GM19099 (cell line): ENCODE measurements around the gene PIAS4.

Experiments used
- POLR2A ChIP-seq: IDR thresholded peaks from 3 replicates; pipeline ENCODE4 v1.6.1; 2011; ENCODE audit warnings: low read depth; ENCODE audit not compliant: insufficient read length; ENCODE audit errors: extremely low read depth

Gene PIAS4

DNA sequence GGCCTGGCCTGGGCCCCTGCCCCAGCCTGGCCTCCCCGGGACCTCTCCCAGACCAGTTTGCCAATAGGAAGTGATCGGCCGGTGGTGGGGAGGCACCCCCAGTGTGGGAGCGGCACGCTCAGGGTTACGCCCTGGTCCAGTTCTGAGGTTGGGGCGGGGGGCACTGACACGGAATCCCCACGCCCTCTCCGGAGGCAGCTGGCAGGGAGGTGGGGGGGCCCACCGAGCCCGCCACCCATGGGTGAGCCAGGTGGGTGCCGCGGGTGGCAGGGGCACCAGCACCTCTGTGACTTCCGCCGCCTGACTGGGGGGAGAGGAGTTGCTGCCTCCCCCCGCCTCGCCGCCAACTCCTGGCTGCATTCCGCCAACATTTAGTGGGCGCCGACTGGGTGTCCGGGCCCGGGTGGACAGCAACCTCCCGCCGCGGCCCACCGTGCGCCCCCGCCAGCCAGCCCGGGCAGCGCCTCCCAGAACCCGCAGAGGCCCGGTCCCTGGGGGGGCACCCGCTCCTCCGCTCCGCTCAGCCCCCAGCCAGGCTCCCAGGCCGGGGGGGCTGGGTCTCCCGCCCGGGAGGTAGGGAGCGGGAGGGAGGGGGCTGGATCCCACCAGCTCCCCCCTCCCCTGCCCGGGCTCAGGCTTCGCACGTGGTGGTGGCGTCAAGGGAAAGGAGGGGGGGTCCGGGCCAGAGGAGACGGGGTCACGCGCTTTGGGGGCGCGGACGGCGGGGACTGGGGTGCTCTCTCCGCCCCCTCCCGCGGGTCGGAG, 57.1 kb downstream of the PIAS4 start:
- TF ChIP-seq POLR2A, result no peak

DNA sequence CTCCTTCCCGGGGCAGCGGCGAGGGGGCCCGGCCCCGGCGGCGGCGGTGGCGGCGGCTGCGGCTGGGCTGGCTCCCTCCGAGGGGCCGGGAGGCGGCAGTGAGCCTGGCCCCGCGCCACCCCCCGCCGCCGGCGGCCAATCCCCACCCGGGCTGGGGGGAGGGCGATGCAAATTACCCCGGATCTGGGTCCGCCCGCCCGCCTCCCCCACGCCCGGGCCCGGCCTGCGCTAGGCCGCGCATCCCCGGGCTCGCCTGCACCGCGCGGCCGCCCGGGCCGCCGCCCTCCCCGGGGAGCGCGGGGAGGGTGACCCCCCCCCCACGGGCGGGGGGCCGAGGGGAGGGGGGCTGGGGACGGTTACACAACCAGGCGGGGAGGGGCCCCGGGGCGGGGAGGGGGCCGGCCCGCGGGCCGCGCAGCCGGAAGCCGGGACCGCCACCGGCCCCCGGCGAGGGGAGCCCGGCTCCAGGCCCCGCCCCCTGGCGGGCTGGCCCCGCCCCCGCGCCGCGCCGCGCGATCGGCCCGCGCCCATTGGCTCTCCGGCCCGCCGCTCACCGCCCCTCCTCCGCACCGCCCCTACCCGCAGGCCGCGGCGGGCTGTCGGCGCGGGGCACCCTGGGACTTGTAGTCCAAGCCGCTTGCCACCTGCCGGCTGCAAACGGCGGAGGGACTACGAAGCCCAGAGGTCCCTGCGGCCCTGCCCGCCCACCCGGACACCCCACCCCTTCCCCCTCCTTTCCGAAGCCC, 58.1 kb downstream of the PIAS4 start:
- TF ChIP-seq POLR2A, result peak; percentile 63

DNA sequence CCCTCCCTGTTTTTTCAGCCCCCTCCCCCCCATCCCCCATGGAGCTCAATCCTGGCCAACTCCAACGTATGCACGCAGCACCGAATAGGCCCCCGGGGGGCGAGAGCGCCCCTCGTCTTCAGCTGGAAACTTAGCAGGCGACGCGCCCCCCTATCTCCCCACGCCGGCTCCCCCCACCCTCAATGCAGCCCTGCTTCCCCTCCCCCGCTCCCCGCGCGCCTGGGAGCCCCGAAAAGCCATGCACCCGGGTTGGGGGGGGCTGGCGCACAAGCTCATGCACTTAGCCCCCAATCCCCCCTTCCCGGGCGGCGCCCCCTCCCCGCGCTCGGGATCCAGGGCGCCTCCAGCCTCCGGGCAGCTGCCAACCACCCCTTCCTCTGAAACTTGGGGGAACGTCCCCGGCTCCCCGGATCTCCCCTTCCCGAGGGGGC, 58.7 kb downstream of the PIAS4 start:
- no peak for TF ChIP-seq POLR2A

- peak; percentile 48 for TF ChIP-seq POLR2A
These were observed 59.3 kb downstream of the PIAS4 start, which contains the start of gene ZBTB7A for GRCh38 chr19:4066682-4067395. Gene ZBTB7A, minus strand, starts transcription at chr19:4066899. Its CDS starts 11,667 bp downstream, at chr19:4055232.

GRCh38 chr19:4067396-4068046, 60.0 kb downstream of the PIAS4 start:
- TF ChIP-seq POLR2A, result no peak

GRCh38 chr19:4068047-4068966, 60.8 kb downstream of the PIAS4 start:
- no peak for TF ChIP-seq POLR2A

GRCh38 chr19:4069331-4069959, 61.9 kb downstream of the PIAS4 start:
- no peak for TF ChIP-seq POLR2A

DNA sequence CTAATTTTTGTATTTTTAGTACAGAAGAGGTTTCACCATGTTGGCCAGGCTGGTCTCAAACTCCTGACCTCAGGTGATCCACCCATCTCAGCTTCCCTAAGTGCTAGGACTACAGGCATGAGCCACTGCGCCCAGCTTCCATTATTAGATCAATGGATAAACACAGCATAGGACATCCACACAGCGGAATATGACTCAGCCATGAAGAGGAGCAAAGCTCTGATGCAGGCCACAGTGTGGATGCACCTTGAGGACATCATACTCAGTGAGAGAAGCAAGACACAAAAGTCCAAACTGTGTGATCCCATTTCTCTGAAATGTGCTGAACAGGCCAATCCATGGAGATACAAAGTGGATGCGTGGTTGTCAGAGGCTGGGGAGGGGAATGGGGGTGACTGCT, 64.1 kb downstream of the PIAS4 start:
- no peak for TF ChIP-seq POLR2A

DNA sequence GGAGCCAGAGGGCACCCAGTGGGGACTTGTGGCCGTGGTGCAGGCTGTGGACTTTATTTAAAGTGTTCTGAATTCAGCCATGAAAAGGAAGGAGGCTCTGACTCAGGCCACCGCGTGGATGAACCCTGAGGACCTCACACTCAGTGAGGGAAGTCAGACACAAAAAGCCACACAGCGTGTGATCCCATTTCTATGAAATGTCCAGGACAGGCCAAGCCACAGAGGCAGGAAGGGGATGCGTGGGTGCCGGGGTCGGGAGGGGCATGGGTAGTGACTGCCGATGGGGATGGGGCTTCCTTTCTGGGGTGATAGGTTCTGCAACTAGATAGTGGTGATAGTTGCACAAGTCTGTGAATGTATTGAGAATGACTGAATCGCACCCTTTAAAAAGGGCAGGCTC, 67.8 kb downstream of the PIAS4 start:
- no peak for TF ChIP-seq POLR2A

DNA sequence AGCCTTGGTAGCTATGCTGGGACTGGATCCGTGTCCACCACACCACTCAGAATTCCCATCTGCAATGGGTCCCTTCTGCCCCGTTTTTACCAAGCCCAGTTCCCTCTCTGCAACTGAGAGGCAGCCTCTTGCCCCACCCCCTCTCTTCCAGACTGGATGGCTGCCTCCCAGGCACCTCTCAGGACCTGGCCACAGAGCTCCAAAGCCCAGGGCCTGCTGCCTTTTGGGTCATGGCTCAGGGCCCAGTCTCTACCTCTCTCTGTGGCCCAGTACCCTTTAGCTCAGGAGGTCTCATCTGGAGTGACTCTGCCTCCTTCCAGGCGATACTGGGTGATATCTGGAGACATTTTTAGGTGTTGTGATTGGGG, 69.5 kb downstream of the PIAS4 start:
- TF ChIP-seq POLR2A, result no peak

- TF ChIP-seq POLR2A, result peak; percentile 64
These were observed 70.5 kb downstream of the PIAS4 start for GRCh38 chr19:4077800-4078684.

GRCh38 chr19:4080473-4080872, 72.9 kb downstream of the PIAS4 start:
- no peak for TF ChIP-seq POLR2A
